Keratinocyte (primary cell): Measurements from ENCODE around the gene FAM228A. TPM values are rescaled to one million over a fixed set of nuclear protein-coding genes. Genes with fewer than 3 reads are reported as not detected.

ENCODE experiments used
- DNase-seq: peaks from one replicate; pipeline ENCODE4 v3.0.0-alpha.2; 2011; ENCODE audit warnings: low read depth, missing footprints, low spot score
- FAIRE-seq: peaks from 2 replicates; lab custom pipeline; 2011; peaks lifted over from hg19 to GRCh38; lab: Jason Lieb, UNC
- H2AFZ ChIP-seq: 2 replicates; pipeline ENCODE4 v1.6.0; 2012; ENCODE audit warnings: low read length, control low read depth, inconsistent platforms; ENCODE audit not compliant: control insufficient read depth
- H3K27ac ChIP-seq: 2 replicates; pipeline ENCODE4 v1.5.1; 2011; ENCODE audit warnings: low read length; ENCODE audit not compliant: control insufficient read depth, insufficient read depth
- H3K27me3 ChIP-seq: 3 replicates; pipeline ENCODE4 v1.6.0; 2011; ENCODE audit warnings: low read length; ENCODE audit not compliant: control insufficient read depth, insufficient read depth; ENCODE audit errors: extremely low read depth
- H3K36me3 ChIP-seq, 2 experiments: 2 replicates in 1 of 2; 3 replicates in 1 of 2; pipeline ENCODE4 v1.5.1; 2011; ENCODE audit warnings: low read length in 2 of 2, mild to moderate bottlenecking in 1 of 2; ENCODE audit not compliant: control insufficient read depth in 2 of 2, insufficient read depth in 2 of 2; ENCODE audit errors: extremely low read depth in 1 of 2
- H3K4me1 ChIP-seq: 3 replicates; pipeline ENCODE4 v1.5.1; 2011; ENCODE audit warnings: low read length; ENCODE audit not compliant: control insufficient read depth, insufficient read depth; ENCODE audit errors: extremely low read depth
- H3K4me2 ChIP-seq: 3 replicates; pipeline ENCODE4 v1.6.0; 2011; ENCODE audit warnings: low read depth, low read length; ENCODE audit not compliant: control insufficient read depth, insufficient read depth; ENCODE audit errors: extremely low read depth
- H3K4me3 ChIP-seq, 3 experiments: fragments of 200-600 bp in 1 of 3; sonication (generic) in 1 of 3; 2 replicates in 2 of 3; 3 replicates in 1 of 3; pipeline ENCODE4 v1.5.1; 2011 to 2016; ENCODE audit warnings: low read length in 3 of 3, mild to moderate bottlenecking in 3 of 3, control low read depth in 2 of 3, inconsistent platforms in 1 of 3, low read depth in 1 of 3, mixed read lengths in 1 of 3, mixed run types in 1 of 3, moderate library complexity in 1 of 3; ENCODE audit not compliant: control insufficient read depth in 2 of 3, insufficient read depth in 2 of 3; ENCODE audit errors: extremely low read depth in 1 of 3
- H3K79me2 ChIP-seq: 2 replicates; pipeline ENCODE4 v1.6.0; 2012; ENCODE audit warnings: low read length; ENCODE audit not compliant: control insufficient read depth, insufficient read depth
- H3K9ac ChIP-seq: 3 replicates; pipeline ENCODE4 v1.6.0; 2011; ENCODE audit warnings: low read length; ENCODE audit not compliant: control insufficient read depth, insufficient read depth; ENCODE audit errors: extremely low read depth
- H3K9me1 ChIP-seq: 3 replicates; pipeline ENCODE4 v1.6.0; 2011; ENCODE audit warnings: low read length; ENCODE audit not compliant: control insufficient read depth, insufficient read depth; ENCODE audit errors: extremely low read depth
- H3K9me3 ChIP-seq: 2 replicates; pipeline ENCODE4 v1.5.1; 2012; ENCODE audit warnings: low read depth, low read length; ENCODE audit not compliant: control insufficient read depth
- H4K20me1 ChIP-seq: 3 replicates; pipeline ENCODE4 v1.6.0; 2011; ENCODE audit warnings: low read length; ENCODE audit not compliant: control insufficient read depth, insufficient read depth; ENCODE audit errors: extremely low read depth
- EZH2 ChIP-seq: IDR thresholded peaks from one replicate; pipeline ENCODE4 v1.6.1; 2012; ENCODE audit warnings: inconsistent platforms, mild to moderate bottlenecking, low read length, moderate library complexity
- dilution Hi-C: fragments of 300-500 bp; cut with MboI; formaldehyde crosslinking; loops from one replicate; pipeline ENCODE4 v1.7.0; 2020; ENCODE audit warnings: low sequenced_read_pairs; ENCODE audit not compliant: extremely low pct_ligation_motif_present
- polyA plus RNA-seq, 5 experiments: library from polyadenylated mRNA; depleted of rRNA in 3 of 5; stranded (reverse) in 3 of 5; stranded (forward) in 1 of 5; unstranded in 1 of 5; fragments of >200 nt; gene quantifications; 1 replicate in 1 of 5; 2 replicates in 3 of 5; 3 replicates in 1 of 5; pipeline versions ENCODE4 v1.2.1 to v1.2.3, GENCODE V29; 2011 to 2012; ENCODE audit warnings: missing spikeins in 2 of 5, low read depth in 1 of 5, low replicate concordance in 1 of 5
- TF ChIP-seq, protein P1 (sequence below), 3 experiments: IDR thresholded peaks in 1 of 3; conservative IDR thresholded peaks in 1 of 3; optimal IDR thresholded peaks in 1 of 3; 2 replicates in 2 of 3; 3 replicates in 1 of 3; pipeline versions ENCODE3 to v1.5.1; 2011; ENCODE audit warnings: low read length in 3 of 3, mild to moderate bottlenecking in 3 of 3, moderate library complexity in 2 of 3, control low read depth in 1 of 3, inconsistent platforms in 1 of 3; ENCODE audit not compliant: insufficient read depth in 2 of 3; ENCODE audit errors: extremely low read depth in 1 of 3

Gene FAM228A
- polyA plus RNA-seq, 1 donor (not counting 4 experiments of a cell fraction or from before 2014, with no cell fraction given), result not detected

DNA sequence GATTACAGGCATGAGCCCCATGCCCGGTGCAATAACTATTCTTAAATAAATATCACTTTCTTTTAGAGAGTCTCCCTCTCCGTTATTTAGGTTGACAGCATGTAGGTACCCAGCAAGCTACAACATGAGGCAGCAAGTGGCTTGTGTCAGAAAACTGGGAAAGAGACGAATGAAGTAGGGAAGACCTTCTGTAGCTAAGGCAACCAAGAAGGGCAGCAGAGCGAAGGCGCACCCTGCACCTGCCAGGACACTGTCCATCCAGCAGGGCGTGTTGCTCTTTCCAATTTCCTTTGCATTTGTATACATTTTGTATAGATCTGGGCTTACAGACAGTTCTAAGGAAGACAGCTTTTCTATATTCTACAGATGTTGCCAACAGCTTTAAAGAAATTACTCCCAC lies 48.1 kb downstream of the FAM228A start:
- TF ChIP-seq, protein P1, sequence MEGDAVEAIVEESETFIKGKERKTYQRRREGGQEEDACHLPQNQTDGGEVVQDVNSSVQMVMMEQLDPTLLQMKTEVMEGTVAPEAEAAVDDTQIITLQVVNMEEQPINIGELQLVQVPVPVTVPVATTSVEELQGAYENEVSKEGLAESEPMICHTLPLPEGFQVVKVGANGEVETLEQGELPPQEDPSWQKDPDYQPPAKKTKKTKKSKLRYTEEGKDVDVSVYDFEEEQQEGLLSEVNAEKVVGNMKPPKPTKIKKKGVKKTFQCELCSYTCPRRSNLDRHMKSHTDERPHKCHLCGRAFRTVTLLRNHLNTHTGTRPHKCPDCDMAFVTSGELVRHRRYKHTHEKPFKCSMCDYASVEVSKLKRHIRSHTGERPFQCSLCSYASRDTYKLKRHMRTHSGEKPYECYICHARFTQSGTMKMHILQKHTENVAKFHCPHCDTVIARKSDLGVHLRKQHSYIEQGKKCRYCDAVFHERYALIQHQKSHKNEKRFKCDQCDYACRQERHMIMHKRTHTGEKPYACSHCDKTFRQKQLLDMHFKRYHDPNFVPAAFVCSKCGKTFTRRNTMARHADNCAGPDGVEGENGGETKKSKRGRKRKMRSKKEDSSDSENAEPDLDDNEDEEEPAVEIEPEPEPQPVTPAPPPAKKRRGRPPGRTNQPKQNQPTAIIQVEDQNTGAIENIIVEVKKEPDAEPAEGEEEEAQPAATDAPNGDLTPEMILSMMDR (optimal IDR thresholded peaks at IDR 0.05 in 1 of 3, IDR thresholded peaks at IDR 0.05 in 1 of 3, conservative IDR thresholded peaks at IDR 0.05 in 1 of 3; ENCODE audit: extremely low read depth in 1 of 3, insufficient read depth in 2 of 3, low read length in 3 of 3), result no peak
- TF ChIP-seq EZH2, result no peak
- H4K20me1 ChIP-seq, result no peaks in the 10 kb centered on the region
- FAIRE-seq (no peak), DNase-seq (no peak)
- H2AFZ ChIP-seq, result no peak overlapping the region
- H3K79me2 ChIP-seq, result no peaks in the 10 kb centered on the region
- H3K9me3 ChIP-seq, result no peaks in the 10 kb centered on the region
- no peaks in the 10 kb centered on the region for H3K9me1 ChIP-seq
- no peak overlapping the region for H3K27ac ChIP-seq
- dilution Hi-C loops, result no loop called here
- H3K36me3 ChIP-seq, result peaks cover 0 to 9% of the 10 kb centered on the region in 2 experiments
- no peak overlapping the region for H3K4me3 ChIP-seq
- no peak overlapping the region for H3K9ac ChIP-seq
- H3K27me3 ChIP-seq, result no peaks in the 10 kb centered on the region
- H3K4me2 ChIP-seq, result no peak overlapping the region
- H3K4me1 ChIP-seq, result no peaks in the 10 kb centered on the region

DNA sequence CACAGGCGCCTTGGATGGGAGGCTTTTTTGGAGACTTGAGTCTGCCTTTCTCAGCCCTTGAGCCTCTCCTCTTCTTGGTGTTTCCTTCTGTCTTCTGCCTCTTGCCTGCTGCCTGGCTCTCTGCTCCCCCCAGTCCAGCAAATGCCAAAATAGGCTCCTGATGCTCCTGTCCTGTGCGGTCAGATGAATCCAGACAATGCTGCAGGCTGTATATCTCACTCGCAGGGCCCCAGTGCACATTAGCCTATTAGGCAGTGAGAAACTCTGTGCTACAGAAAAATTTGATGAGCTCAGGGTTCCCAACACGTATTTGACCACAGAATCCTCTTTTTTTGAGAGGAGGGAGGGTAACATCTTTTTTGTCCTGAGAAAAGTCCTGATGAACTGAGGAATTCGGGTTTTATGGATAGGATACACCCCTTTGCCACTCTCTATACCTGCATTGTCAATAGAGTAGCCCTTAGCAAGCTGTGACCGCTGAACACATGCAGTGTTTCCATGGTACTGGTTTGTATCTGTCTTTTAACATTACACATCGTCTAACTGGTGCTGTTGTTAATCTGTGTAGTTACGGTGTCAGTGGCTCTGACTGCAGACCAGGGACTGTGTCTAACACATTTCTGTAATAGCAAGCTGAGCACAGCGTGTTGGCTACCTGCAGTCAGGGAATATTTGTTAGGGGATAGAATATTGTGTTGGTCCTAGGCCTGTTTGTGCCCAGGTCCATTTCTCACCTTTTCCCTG lies 50.8 kb downstream of the FAM228A start:
- FAIRE-seq (no peak), DNase-seq (no peak)
- dilution Hi-C loops, result no loop called here
- Histone ChIP-seq H3K4me3 (no peak overlapping the region), H3K4me2 (no peak overlapping the region), H3K79me2 (no peaks in the 10 kb centered on the region), H2AFZ (no peak overlapping the region), H3K4me1 (no peaks in the 10 kb centered on the region), H4K20me1 (no peaks in the 10 kb centered on the region), H3K27me3 (no peaks in the 10 kb centered on the region), H3K9ac (no peak overlapping the region), H3K27ac (no peak overlapping the region), H3K9me3 (no peaks in the 10 kb centered on the region), H3K9me1 (no peaks in the 10 kb centered on the region), H3K36me3 (peaks cover 0 to 2% of the 10 kb centered on the region in 2 experiments)
- TF ChIP-seq, protein P1 (optimal IDR thresholded peaks at IDR 0.05 in 1 of 3, IDR thresholded peaks at IDR 0.05 in 1 of 3, conservative IDR thresholded peaks at IDR 0.05 in 1 of 3; ENCODE audit: extremely low read depth in 1 of 3, insufficient read depth in 2 of 3, low read length in 3 of 3), result no peak
- TF ChIP-seq EZH2, result no peak
